Caco-2 (cell line): ENCODE data around the gene IL4I1. TPM values are rescaled to one million over a fixed set of nuclear protein-coding genes. Genes with fewer than 3 reads are reported as not detected.

ENCODE experiments used
- BruUV-seq: library from RNA; stranded (reverse); fragments of 400-500 nt; replicated peaks from 2 replicates; lab custom pipeline; 2021; lab: Mats Ljungman, UMichigan
- CTCF ChIA-PET: fragments of 300-600 bp; sonication (Branson Sonifier 250); formaldehyde crosslinking; loops from one replicate; lab custom pipeline; 2022; ENCODE audit warnings: antibody characterized with exemption; lab: Charles Lee
- POLR2A ChIA-PET: fragments of 300-600 bp; sonication (Branson Sonifier 250); formaldehyde crosslinking; loops from one replicate; lab custom pipeline; 2022; ENCODE audit warnings: antibody characterized with exemption; lab: Charles Lee
- DNase-seq, 2 experiments: peaks; one replicate each; pipeline versions ENCODE4 v3.0.0 to v3.0.0-alpha.2; 2020 to 2022
- H3K27me3 ChIP-seq: replicated peaks from 2 replicates; pipeline ENCODE4 v1.6.0; 2011; ENCODE audit warnings: low read length; ENCODE audit not compliant: control insufficient read depth, insufficient read depth
- H3K36me3 ChIP-seq: 2 replicates; pipeline ENCODE4 v1.5.1; 2011; ENCODE audit warnings: low read length; ENCODE audit not compliant: control insufficient read depth, insufficient read depth
- H3K4me1 ChIP-seq: fragments of 250-450 bp; sonication (Bioruptor Pico); 2 replicates; pipeline ENCODE4 v1.5.1; 2020; ENCODE audit warnings: mild to moderate bottlenecking
- H3K4me3 ChIP-seq: 2 replicates; pipeline ENCODE4 v1.5.1; 2011; ENCODE audit warnings: low read depth, mild to moderate bottlenecking, control low read depth, low read length
- H3K9me3 ChIP-seq: fragments of 250-450 bp; sonication (Bioruptor Pico); 2 replicates; pipeline ENCODE4 v1.5.1; 2020; ENCODE audit warnings: mild to moderate bottlenecking, moderate library complexity
- H3K27ac Mint-ChIP-seq: one replicate; pipeline ENCODE4 v1.8.0; 2022; ENCODE audit warnings: mixed read lengths; ENCODE audit not compliant: unreplicated experiment
- H3K27me3 Mint-ChIP-seq: one replicate; pipeline ENCODE4 v1.8.0; 2022; ENCODE audit warnings: mixed read lengths; ENCODE audit not compliant: insufficient read depth, unreplicated experiment
- H3K36me3 Mint-ChIP-seq: one replicate; pipeline ENCODE4 v1.8.0; 2022; ENCODE audit warnings: mild to moderate bottlenecking, mixed read lengths; ENCODE audit not compliant: insufficient read depth, unreplicated experiment
- H3K4me1 Mint-ChIP-seq: one replicate; pipeline ENCODE4 v1.8.0; 2022; ENCODE audit warnings: low read depth, mixed read lengths; ENCODE audit not compliant: unreplicated experiment
- H3K4me3 Mint-ChIP-seq: one replicate; pipeline ENCODE4 v1.8.0; 2022; ENCODE audit warnings: mild to moderate bottlenecking, moderate library complexity, mixed read lengths; ENCODE audit not compliant: unreplicated experiment
- H3K9me3 Mint-ChIP-seq: one replicate; pipeline ENCODE4 v1.8.0; 2022; ENCODE audit warnings: mixed read lengths; ENCODE audit not compliant: unreplicated experiment
- intact Hi-C: fragments of 100-400 bp; cut with micrococcal nuclease; formaldehyde crosslinking; loops from one replicate; pipeline ENCODE4 v1.10.0; 2022; ENCODE audit not compliant: unreplicated experiment
- total RNA-seq: library from RNA; stranded (reverse); gene quantifications from 2 replicates; pipeline ENCODE4 v1.2.3, GENCODE V29; 2022
- TF ChIP-seq, protein P1 (sequence below), 2 experiments: fragments of 200-600 bp in 1 of 2; IDR thresholded peaks; 1 replicate in 1 of 2; 2 replicates in 1 of 2; pipeline versions ENCODE4 v1.5.1 to v1.8.0; 2011 to 2022; ENCODE audit warnings: antibody characterized with exemption in 1 of 2, control low read depth in 1 of 2, inconsistent platforms in 1 of 2, low read depth in 1 of 2, low read length in 1 of 2, mild to moderate bottlenecking in 1 of 2, moderate library complexity in 1 of 2; ENCODE audit not compliant: insufficient read depth in 1 of 2, severe bottlenecking in 1 of 2, unreplicated experiment in 1 of 2

IL4I1 gene
- total RNA-seq, 1 experiment from 2014 or later: 0.61 TPM

- ChIA-PET CTCF (no interaction called here), POLR2A (no interaction called here)
- H3K4me3 Mint-ChIP-seq: no peak overlapping the region
- intact Hi-C loops: no loop called here
- peaks cover 23% of the 10 kb centered on the region for H3K36me3 Mint-ChIP-seq
- BruUV-seq: no TSS peak
- no peaks in the 10 kb centered on the region for H3K4me1 Mint-ChIP-seq
- TF ChIP-seq, protein P1, sequence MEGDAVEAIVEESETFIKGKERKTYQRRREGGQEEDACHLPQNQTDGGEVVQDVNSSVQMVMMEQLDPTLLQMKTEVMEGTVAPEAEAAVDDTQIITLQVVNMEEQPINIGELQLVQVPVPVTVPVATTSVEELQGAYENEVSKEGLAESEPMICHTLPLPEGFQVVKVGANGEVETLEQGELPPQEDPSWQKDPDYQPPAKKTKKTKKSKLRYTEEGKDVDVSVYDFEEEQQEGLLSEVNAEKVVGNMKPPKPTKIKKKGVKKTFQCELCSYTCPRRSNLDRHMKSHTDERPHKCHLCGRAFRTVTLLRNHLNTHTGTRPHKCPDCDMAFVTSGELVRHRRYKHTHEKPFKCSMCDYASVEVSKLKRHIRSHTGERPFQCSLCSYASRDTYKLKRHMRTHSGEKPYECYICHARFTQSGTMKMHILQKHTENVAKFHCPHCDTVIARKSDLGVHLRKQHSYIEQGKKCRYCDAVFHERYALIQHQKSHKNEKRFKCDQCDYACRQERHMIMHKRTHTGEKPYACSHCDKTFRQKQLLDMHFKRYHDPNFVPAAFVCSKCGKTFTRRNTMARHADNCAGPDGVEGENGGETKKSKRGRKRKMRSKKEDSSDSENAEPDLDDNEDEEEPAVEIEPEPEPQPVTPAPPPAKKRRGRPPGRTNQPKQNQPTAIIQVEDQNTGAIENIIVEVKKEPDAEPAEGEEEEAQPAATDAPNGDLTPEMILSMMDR (IDR thresholded peaks at IDR 0.05; ENCODE audit: insufficient read depth in 1 of 2, low read depth in 1 of 2, low read length in 1 of 2, severe bottlenecking in 1 of 2, unreplicated experiment in 1 of 2): no peak
- Histone ChIP-seq H3K4me1 (peaks cover 9% of the 10 kb centered on the region), H3K4me3 (no peak overlapping the region), H3K9me3 (no peaks in the 10 kb centered on the region), H3K36me3 (no peaks in the 10 kb centered on the region), H3K27me3 (no peaks in the 10 kb centered on the region)
- DNase-seq: no peak
- H3K9me3 Mint-ChIP-seq: no peaks in the 10 kb centered on the region
- no peak overlapping the region for H3K27ac Mint-ChIP-seq
- H3K27me3 Mint-ChIP-seq: peaks cover 3% of the 10 kb centered on the region
These were observed 2.5 kb downstream of the IL4I1 start for GRCh38 chr19:49894011-49894664.

DNA sequence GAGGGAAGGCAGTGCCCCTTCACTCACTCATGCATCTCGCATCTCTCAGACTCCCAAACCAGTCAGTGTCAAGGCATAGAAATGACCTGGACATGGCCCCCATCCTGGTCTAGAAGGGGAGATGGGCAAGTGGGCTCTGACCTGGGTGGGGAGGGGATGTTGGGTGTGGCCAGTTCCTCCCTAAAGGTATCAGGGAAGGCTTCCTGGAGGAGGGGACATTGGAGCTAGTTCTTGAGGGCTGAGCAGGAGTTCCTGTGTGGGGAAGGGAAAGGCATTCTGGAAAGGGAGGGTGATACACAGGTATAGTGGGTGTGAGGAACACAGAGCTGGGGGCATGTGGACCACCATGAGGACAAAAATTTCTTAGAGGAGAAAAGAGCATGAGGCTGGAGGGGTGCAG lies 4.0 kb downstream of the IL4I1 start:
- peaks cover 3% of the 10 kb centered on the region for H3K27me3 Mint-ChIP-seq
- CTCF ChIA-PET: interaction anchor here (1.2 kb wide), 1 partner anchor 23 kb away, joined by 6 read pairs; no protein-coding TSS in a partner anchor
- H3K9me3 ChIP-seq: no peaks in the 10 kb centered on the region
- no peak overlapping the region for H3K27ac Mint-ChIP-seq
- TF ChIP-seq, protein P1 (IDR thresholded peaks at IDR 0.05; ENCODE audit: insufficient read depth in 1 of 2, low read depth in 1 of 2, low read length in 1 of 2, severe bottlenecking in 1 of 2, unreplicated experiment in 1 of 2): no peak
- POLR2A ChIA-PET: no interaction called here
- peaks cover 35% of the 10 kb centered on the region for H3K36me3 Mint-ChIP-seq
- H3K4me3 ChIP-seq: no peak overlapping the region
- peaks cover 12% of the 10 kb centered on the region for H3K4me1 ChIP-seq
- no peaks in the 10 kb centered on the region for H3K27me3 ChIP-seq
- no peaks in the 10 kb centered on the region for H3K9me3 Mint-ChIP-seq
- H3K36me3 ChIP-seq: no peaks in the 10 kb centered on the region
- H3K4me3 Mint-ChIP-seq: no peak overlapping the region
- intact Hi-C loops: no loop called here
- H3K4me1 Mint-ChIP-seq: no peaks in the 10 kb centered on the region
- BruUV-seq: no TSS peak
- no peak for DNase-seq

GRCh38 chr19:49891393-49891792 lies 5.3 kb downstream of the IL4I1 start:
- POLR2A ChIA-PET: no interaction called here
- no peak overlapping the region for H3K27ac Mint-ChIP-seq
- H3K4me3 ChIP-seq: no peak overlapping the region

More at GRCh38 chr19:49891393-49891792, 5.3 kb downstream of the IL4I1 start:
- no TSS peak for BruUV-seq
- CTCF ChIA-PET: interaction anchor here (0.6 kb wide), 1 partner anchor 320 kb away, joined by 3 read pairs; no protein-coding TSS in a partner anchor
- intact Hi-C loops: loop anchor here (2.0 kb wide), 1 partner anchor 13 kb away; no protein-coding TSS in a partner anchor
- Mint-ChIP-seq H3K9me3 (no peaks in the 10 kb centered on the region), H3K4me3 (peak overlapping the region; percentile 89), H3K27me3 (peaks cover 3% of the 10 kb centered on the region), H3K4me1 (no peaks in the 10 kb centered on the region), H3K36me3 (peaks cover 34% of the 10 kb centered on the region)
- peak in 1 of 2 experiments; percentile 33 for DNase-seq
- no peaks in the 10 kb centered on the region for H3K36me3 ChIP-seq
- H3K27me3 ChIP-seq: no peaks in the 10 kb centered on the region
- peaks cover 12% of the 10 kb centered on the region for H3K4me1 ChIP-seq
- TF ChIP-seq, protein P1 (IDR thresholded peaks at IDR 0.05; ENCODE audit: insufficient read depth in 1 of 2, low read depth in 1 of 2, low read length in 1 of 2, severe bottlenecking in 1 of 2, unreplicated experiment in 1 of 2): no peak
- no peaks in the 10 kb centered on the region for H3K9me3 ChIP-seq
